Breast epithelium (tissue), 3 donors: ENCODE data around the gene PARP1.

Source experiments
- POLR2A ChIP-seq: fragments of 450-650 bp; IDR thresholded peaks from one replicate; pipeline ENCODE4 v1.6.1; 2016; ENCODE audit warnings: antibody characterized with exemption, mild to moderate bottlenecking, moderate library complexity
- POLR2AphosphoS5 ChIP-seq, 3 donors: sonication (generic); formaldehyde crosslinking; IDR thresholded peaks; one replicate each; pipeline ENCODE4 v1.6.1; 2017; ENCODE audit warnings: antibody characterized with exemption in 3 of 3

GRCh38 chr1:226371027-226371694 lies 36.7 kb downstream of the PARP1 start:
- no peak for TF ChIP-seq POLR2AphosphoS5 (IDR thresholded peaks at IDR 0.05)
- TF ChIP-seq POLR2A, result no peak
